Measurements from ENCODE around the gene IMPG1. TPM values are rescaled to one million over a fixed set of nuclear protein-coding genes. Genes with fewer than 3 reads are reported as not detected.

IMPG1 gene
- total RNA-seq, 4 donors from 2014 or later, result not detected

- Histone ChIP-seq H3K4me3 (no peak overlapping the region), H3K4me1 (peaks cover 0 to 8% (median 5%) of the 10 kb centered on the region in 4 donors), H3K27me3 (peaks cover 8% of the 10 kb centered on the region), H3K9me3 (no peaks in the 10 kb centered on the region), H3K27ac (no peak overlapping the region), H3K36me3 (no peaks in the 10 kb centered on the region)
- DNase-seq, result no peak
- WGBS, 2 donors (ENCODE audit: low coverage in 1 of 2), result 86% methylated on average over 9 to 11 of the region's 11 CpGs
- intact Hi-C loops (cut with DNase I; ENCODE audit: low total_unique reads), result loop anchor here (5.0 kb wide), 1 partner anchor 759 kb away; no protein-coding TSS in a partner anchor
- TF ChIP-seq EP300 (IDR thresholded peaks at IDR 0.05; ENCODE audit: low read depth), result no peak
- TF ChIP-seq CTCF (IDR thresholded peaks at IDR 0.05), result no peak
- no peak for TF ChIP-seq POLR2A (IDR thresholded peaks at IDR 0.05)
- no peak for TF ChIP-seq POLR2AphosphoS5 (IDR thresholded peaks at IDR 0.05)
- in situ Hi-C loops (cut with MboI; ENCODE audit: low pct_ligation_motif_present in 1 of 4, low pct_unique_long_range_greater_than_20kb in 1 of 4, low sequenced_read_pairs in 3 of 4), result loop anchor here in 3 of 4 donors (25.0 kb wide), 1 partner anchor 1531 kb away; the partner anchor contains the start of gene HTR1B (in 3 of the 3)
Observed at GRCh38 chr6:75931011-75931680, 141.3 kb downstream of the IMPG1 start.

- intact Hi-C loops (cut with DNase I; ENCODE audit: low total_unique reads) (no loop called here), in situ Hi-C loops (cut with MboI; ENCODE audit: low pct_ligation_motif_present in 1 of 4, low pct_unique_long_range_greater_than_20kb in 1 of 4, low sequenced_read_pairs in 3 of 4) (loop anchor here in 3 of 4 donors (25.0 kb wide), 1 partner anchor 1536 kb away; the partner anchor contains the start of gene HTR1B (in 3 of the 3))
- Histone ChIP-seq H3K9me3 (no peaks in the 10 kb centered on the region), H3K36me3 (no peaks in the 10 kb centered on the region), H3K4me3 (no peak overlapping the region), H3K27ac (no peak overlapping the region), H3K27me3 (no peaks in the 10 kb centered on the region), H3K4me1 (no peaks in the 10 kb centered on the region)
- DNase-seq, result no peak
- 86 to 89% methylated on average over 5 of the region's 5 CpGs for WGBS, 2 donors (ENCODE audit: low coverage in 1 of 2)
- no peak for TF ChIP-seq EP300 (IDR thresholded peaks at IDR 0.05; ENCODE audit: low read depth)
- TF ChIP-seq POLR2A (IDR thresholded peaks at IDR 0.05), result no peak
- TF ChIP-seq POLR2AphosphoS5 (IDR thresholded peaks at IDR 0.05), result no peak
- no peak for TF ChIP-seq CTCF (IDR thresholded peaks at IDR 0.05)
Observed at GRCh38 chr6:75926293-75927168, 145.9 kb downstream of the IMPG1 start.

DNA sequence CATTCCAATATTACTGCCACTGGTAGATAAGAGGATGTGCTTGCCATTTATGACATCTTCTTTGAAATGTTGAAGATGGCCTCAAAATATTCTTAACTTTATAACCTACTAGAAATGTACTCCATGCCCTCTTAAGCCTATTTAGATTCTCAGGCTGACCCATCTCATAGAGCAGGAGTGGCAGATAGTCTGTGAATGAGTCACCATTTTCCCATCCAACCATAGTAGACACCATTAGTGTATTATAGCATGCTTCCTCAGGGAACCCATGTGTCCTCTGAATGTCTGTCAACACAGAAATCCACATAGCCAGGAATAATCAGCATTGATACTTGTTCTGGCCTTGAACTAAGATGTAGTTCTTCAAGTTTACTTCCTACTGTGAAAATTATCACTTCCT lies 150.2 kb downstream of the IMPG1 start:
- DNase-seq, result no peak
- intact Hi-C loops (cut with DNase I; ENCODE audit: low total_unique reads), result no loop called here

More for the DNA sequence above, 150.2 kb downstream of the IMPG1 start:
- Histone ChIP-seq H3K27me3 (no peaks in the 10 kb centered on the region), H3K9me3 (no peaks in the 10 kb centered on the region), H3K4me1 (no peaks in the 10 kb centered on the region), H3K4me3 (no peak overlapping the region), H3K27ac (no peak overlapping the region), H3K36me3 (no peaks in the 10 kb centered on the region)
- TF ChIP-seq EP300 (IDR thresholded peaks at IDR 0.05; ENCODE audit: low read depth) (no peak), POLR2A (IDR thresholded peaks at IDR 0.05) (no peak), CTCF (IDR thresholded peaks at IDR 0.05) (no peak), POLR2AphosphoS5 (IDR thresholded peaks at IDR 0.05) (no peak)
- in situ Hi-C loops (cut with MboI; ENCODE audit: low pct_ligation_motif_present in 1 of 4, low pct_unique_long_range_greater_than_20kb in 1 of 4, low sequenced_read_pairs in 3 of 4), result no loop called here
